Measurements from ENCODE around the gene VAV1. TPM values are rescaled to one million over a fixed set of nuclear protein-coding genes. Genes with fewer than 3 reads are reported as not detected.
"Not testable (repeated sequence)": the region's sequence is repeated elsewhere in the genome, so short reads cannot be mapped to it uniquely, and the experiment has no call there.

The VAV1 gene
- total RNA-seq, 5 donors from 2014 or later (not counting 1 experiment from before 2014, with no cell fraction given): 82.5 to 114 (median 92.2) TPM

DNA sequence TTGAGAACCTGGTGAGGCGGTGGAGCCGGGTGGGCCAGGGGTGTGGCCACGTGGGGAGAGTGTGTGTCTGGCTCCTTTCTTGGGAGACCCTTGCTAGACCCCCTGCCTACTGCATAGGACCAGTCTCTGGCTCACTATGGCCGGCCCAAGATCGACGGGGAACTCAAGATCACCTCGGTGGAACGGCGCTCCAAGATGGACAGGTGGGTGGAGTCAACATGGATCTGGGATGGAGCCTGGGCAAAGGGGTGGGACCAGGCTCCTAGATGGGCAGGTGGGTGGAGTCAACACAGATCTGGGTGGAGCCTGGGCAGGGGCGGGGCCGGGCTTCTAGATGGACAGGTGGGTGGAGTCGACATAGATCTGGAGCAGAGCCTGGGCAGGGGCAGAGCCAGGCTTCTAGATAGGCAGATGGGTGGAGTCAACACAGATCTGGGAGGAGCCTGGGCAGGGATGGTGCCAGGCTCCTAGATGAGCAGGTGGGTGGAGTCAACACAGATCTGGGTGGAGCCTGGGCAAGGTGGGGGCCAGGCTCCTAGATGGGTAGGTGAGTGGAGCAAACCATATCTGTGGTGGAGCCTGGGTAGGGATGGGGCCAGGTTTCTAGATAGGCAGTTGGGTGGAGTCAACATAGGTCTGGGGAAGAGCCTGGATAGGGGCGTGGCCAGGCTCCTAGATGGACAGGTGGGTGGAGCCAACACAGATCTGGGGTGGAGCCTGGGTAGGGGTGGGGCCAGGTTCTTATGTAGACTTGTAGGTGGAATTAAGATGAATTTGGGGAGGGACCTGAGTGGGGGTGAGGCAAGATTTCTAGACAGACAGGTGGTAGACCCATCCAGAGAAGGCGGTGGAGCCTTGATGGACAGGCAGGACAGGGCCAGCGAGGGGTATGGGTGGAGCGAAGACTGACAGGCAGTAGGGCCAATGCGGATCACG is 56.5 kb downstream of the VAV1 start:
- Histone ChIP-seq H3K9me3 (no peaks in the 10 kb centered on the region), H3K27ac (ENCODE audit: low read length) (no peak overlapping the region), H3K4me1 (ENCODE audit: control insufficient read depth in 1 of 2, extremely low read depth in 1 of 2, insufficient read depth in 2 of 2, low read length in 2 of 2) (peaks cover 0 to 4% of the 10 kb centered on the region in 2 experiments), H3K27me3 (replicated peaks in 1 of 2; ENCODE audit: control insufficient read depth in 2 of 2, extremely low read depth in 1 of 2, insufficient read depth in 2 of 2, low read length in 1 of 2) (no peaks in the 10 kb centered on the region), H3K4me3 (ENCODE audit: control insufficient read depth in 1 of 2, extremely low read depth in 1 of 2, low read length in 1 of 2) (no peak overlapping the region), H3K36me3 (ENCODE audit: control insufficient read depth in 2 of 2, extremely low read depth in 1 of 2, insufficient read depth in 1 of 2, low read length in 1 of 2) (peaks cover 40 to 98% of the 10 kb centered on the region in 2 donors)
- H3K36me3 Mint-ChIP-seq: peaks cover 63% of the 10 kb centered on the region
- H3K27me3 Mint-ChIP-seq: no peaks in the 10 kb centered on the region
- ChIA-PET CTCF (interaction anchor here in 1 of 2 donors (0.6 kb wide), 1 partner anchor 579 kb away, joined by 3 read pairs; no protein-coding TSS in a partner anchor), POLR2A (no interaction called here)
- no peak overlapping the region for H3K4me3 Mint-ChIP-seq
- WGBS (ENCODE audit: insufficient coverage): 98% methylated on average over 18 of the region's 18 CpGs
- peak in 25 of 35 experiments; percentile 1 to 49 (median 14) for DNase-seq
- ATAC-seq (replicated peaks in 1 of 4): peak; percentile 51 to 81 (median 58)
- peak overlapping the region; percentile 66 to 74 for H3K27ac Mint-ChIP-seq
- H3K4me1 Mint-ChIP-seq: peaks cover 3 to 9% (median 3%) of the 10 kb centered on the region in 3 donors
- H3K9me3 Mint-ChIP-seq: no peaks in the 10 kb centered on the region

GRCh38 chr19:6829829-6830228 is 57.3 kb downstream of the VAV1 start:
- Mint-ChIP-seq H3K36me3 (peaks cover 56% of the 10 kb centered on the region), H3K27ac (peak overlapping the region in 1 of 2 donors; percentile 55), H3K4me3 (peak overlapping the region in 1 of 3 donors; percentile 9)
- H3K9me3 ChIP-seq; H3K27me3 ChIP-seq (replicated peaks in 1 of 2; ENCODE audit: control insufficient read depth in 2 of 2, extremely low read depth in 1 of 2, insufficient read depth in 2 of 2, low read length in 1 of 2); H3K4me3 ChIP-seq (ENCODE audit: control insufficient read depth in 1 of 2, extremely low read depth in 1 of 2, low read length in 1 of 2); H3K4me1 Mint-ChIP-seq; DNase-seq; H3K9me3 Mint-ChIP-seq; POLR2A ChIA-PET; H3K4me1 ChIP-seq (ENCODE audit: control insufficient read depth in 1 of 2, extremely low read depth in 1 of 2, insufficient read depth in 2 of 2, low read length in 2 of 2); ATAC-seq (replicated peaks in 1 of 4); H3K27ac ChIP-seq (ENCODE audit: low read length); H3K27me3 Mint-ChIP-seq: not testable (repeated sequence)
- 96% methylated on average over 9 of the region's 15 CpGs for WGBS (ENCODE audit: insufficient coverage)
- peaks cover 36 to 95% of the 10 kb centered on the region in 2 donors for H3K36me3 ChIP-seq (ENCODE audit: control insufficient read depth in 2 of 2, extremely low read depth in 1 of 2, insufficient read depth in 1 of 2, low read length in 1 of 2)
- CTCF ChIA-PET: interaction anchor here in 1 of 2 donors (0.6 kb wide), 1 partner anchor 580 kb away, joined by 3 read pairs; no protein-coding TSS in a partner anchor

DNA sequence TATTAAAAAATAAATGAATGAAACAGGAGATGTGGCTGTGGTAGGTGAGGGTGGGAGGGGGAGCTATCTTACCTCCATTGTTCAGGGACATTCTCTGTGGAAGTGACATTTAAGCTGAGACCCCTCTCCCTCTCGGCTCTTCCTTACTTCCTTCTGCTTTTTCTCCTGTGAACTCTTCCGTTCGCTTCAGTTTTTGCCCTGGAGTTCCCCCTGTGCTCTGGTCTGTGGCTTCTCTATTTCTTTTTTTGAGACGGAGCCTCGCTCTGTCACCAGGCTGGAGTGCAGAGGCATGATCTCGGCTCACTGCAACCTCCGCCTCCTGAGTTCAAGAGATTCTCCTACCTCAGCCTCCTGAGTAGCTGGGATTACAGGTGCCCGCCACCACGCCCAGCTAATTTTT is 58.6 kb downstream of the VAV1 start:
- H3K27me3 ChIP-seq (replicated peaks in 1 of 2; ENCODE audit: control insufficient read depth in 2 of 2, extremely low read depth in 1 of 2, insufficient read depth in 2 of 2, low read length in 1 of 2); H3K27ac ChIP-seq (ENCODE audit: low read length); H3K4me3 ChIP-seq (ENCODE audit: control insufficient read depth in 1 of 2, extremely low read depth in 1 of 2, low read length in 1 of 2); H3K9me3 Mint-ChIP-seq; ATAC-seq (replicated peaks in 1 of 4); POLR2A ChIA-PET; H3K4me1 Mint-ChIP-seq; DNase-seq; H3K9me3 ChIP-seq; H3K27me3 Mint-ChIP-seq; H3K4me1 ChIP-seq (ENCODE audit: control insufficient read depth in 1 of 2, extremely low read depth in 1 of 2, insufficient read depth in 2 of 2, low read length in 2 of 2); H3K4me3 Mint-ChIP-seq: not testable (repeated sequence)
- Mint-ChIP-seq H3K36me3 (peaks cover 55% of the 10 kb centered on the region), H3K27ac (peak overlapping the region in 1 of 2 donors; percentile 65)
- CTCF ChIA-PET: interaction anchor here in 1 of 2 donors (0.6 kb wide), 1 partner anchor 673 kb away, joined by 4 read pairs; no protein-coding TSS in a partner anchor
- 93% methylated on average over 3 of the region's 9 CpGs for WGBS (ENCODE audit: insufficient coverage)
- H3K36me3 ChIP-seq (ENCODE audit: control insufficient read depth in 2 of 2, extremely low read depth in 1 of 2, insufficient read depth in 1 of 2, low read length in 1 of 2): peaks cover 31 to 91% of the 10 kb centered on the region in 2 donors

- Mint-ChIP-seq H3K9me3 (no peaks in the 10 kb centered on the region), H3K27ac (peak overlapping the region in 1 of 2 donors; percentile 66), H3K4me1 (peaks cover 7 to 22% (median 14%) of the 10 kb centered on the region in 3 donors), H3K4me3 (no peak overlapping the region), H3K27me3 (no peaks in the 10 kb centered on the region), H3K36me3 (peaks cover 62% of the 10 kb centered on the region)
- no peak for ATAC-seq (replicated peaks in 1 of 4)
- Histone ChIP-seq H3K27me3 (replicated peaks in 1 of 2; ENCODE audit: control insufficient read depth in 2 of 2, extremely low read depth in 1 of 2, insufficient read depth in 2 of 2, low read length in 1 of 2) (no peaks in the 10 kb centered on the region), H3K27ac (ENCODE audit: low read length) (no peak overlapping the region), H3K4me1 (ENCODE audit: control insufficient read depth in 1 of 2, extremely low read depth in 1 of 2, insufficient read depth in 2 of 2, low read length in 2 of 2) (peaks cover 0 to 9% of the 10 kb centered on the region in 2 experiments), H3K4me3 (ENCODE audit: control insufficient read depth in 1 of 2, extremely low read depth in 1 of 2, low read length in 1 of 2) (no peak overlapping the region), H3K9me3 (no peaks in the 10 kb centered on the region), H3K36me3 (ENCODE audit: control insufficient read depth in 2 of 2, extremely low read depth in 1 of 2, insufficient read depth in 1 of 2, low read length in 1 of 2) (peaks cover 35 to 91% of the 10 kb centered on the region in 2 donors)
- ChIA-PET POLR2A (no interaction called here), CTCF (no interaction called here)
- DNase-seq: no peak
- WGBS (ENCODE audit: insufficient coverage): 86% methylated on average over 1 of the region's 1 CpG
Observed at GRCh38 chr19:6832412-6832811, 59.9 kb downstream of the VAV1 start.

GRCh38 chr19:6833166-6833790 is 60.8 kb downstream of the VAV1 start:
- ATAC-seq (replicated peaks in 1 of 4) (no peak), DNase-seq (no peak)
- Mint-ChIP-seq H3K4me3 (no peak overlapping the region), H3K36me3 (peaks cover 65% of the 10 kb centered on the region), H3K27me3 (no peaks in the 10 kb centered on the region), H3K27ac (peak overlapping the region in 1 of 2 donors; percentile 19), H3K9me3 (no peaks in the 10 kb centered on the region), H3K4me1 (peaks cover 7 to 31% (median 20%) of the 10 kb centered on the region in 3 donors)
- whole genome bisulfite sequencing (ENCODE audit: insufficient coverage): 100% methylated on average over 6 of the region's 16 CpGs
- H3K27ac ChIP-seq (ENCODE audit: low read length): no peak overlapping the region
- no peak overlapping the region for H3K4me3 ChIP-seq (ENCODE audit: control insufficient read depth in 1 of 2, extremely low read depth in 1 of 2, low read length in 1 of 2)
- ChIA-PET CTCF (no interaction called here), POLR2A (no interaction called here)
- H3K4me1 ChIP-seq (ENCODE audit: control insufficient read depth in 1 of 2, extremely low read depth in 1 of 2, insufficient read depth in 2 of 2, low read length in 2 of 2): peaks cover 0 to 9% of the 10 kb centered on the region in 2 experiments
- no peaks in the 10 kb centered on the region for H3K9me3 ChIP-seq
- no peaks in the 10 kb centered on the region for H3K27me3 ChIP-seq (replicated peaks in 1 of 2; ENCODE audit: control insufficient read depth in 2 of 2, extremely low read depth in 1 of 2, insufficient read depth in 2 of 2, low read length in 1 of 2)
- peaks cover 31 to 88% of the 10 kb centered on the region in 2 donors for H3K36me3 ChIP-seq (ENCODE audit: control insufficient read depth in 2 of 2, extremely low read depth in 1 of 2, insufficient read depth in 1 of 2, low read length in 1 of 2)

- H3K27me3 ChIP-seq (replicated peaks in 1 of 2; ENCODE audit: control insufficient read depth in 2 of 2, extremely low read depth in 1 of 2, insufficient read depth in 2 of 2, low read length in 1 of 2): no peaks in the 10 kb centered on the region
- Mint-ChIP-seq H3K36me3 (peaks cover 56% of the 10 kb centered on the region), H3K4me1 (peaks cover 5 to 32% (median 18%) of the 10 kb centered on the region in 3 donors), H3K27ac (no peak overlapping the region), H3K9me3 (no peaks in the 10 kb centered on the region), H3K27me3 (no peaks in the 10 kb centered on the region), H3K4me3 (no peak overlapping the region)
- H3K4me3 ChIP-seq (ENCODE audit: control insufficient read depth in 1 of 2, extremely low read depth in 1 of 2, low read length in 1 of 2): no peak overlapping the region
- ChIA-PET CTCF (no interaction called here), POLR2A (interaction anchor here in 1 of 2 donors (0.5 kb wide), 1 partner anchor 19 kb away, joined by 8 read pairs; no protein-coding TSS in a partner anchor)
- H3K9me3 ChIP-seq: no peaks in the 10 kb centered on the region
- peaks cover 0 to 5% of the 10 kb centered on the region in 2 experiments for H3K4me1 ChIP-seq (ENCODE audit: control insufficient read depth in 1 of 2, extremely low read depth in 1 of 2, insufficient read depth in 2 of 2, low read length in 2 of 2)
- WGBS (ENCODE audit: insufficient coverage): no CpG with 5 or more reads among the region's 2 CpGs
- no peak overlapping the region for H3K27ac ChIP-seq (ENCODE audit: low read length)
- no peak for ATAC-seq (replicated peaks in 1 of 4)
- DNase-seq: no peak
- H3K36me3 ChIP-seq (ENCODE audit: control insufficient read depth in 2 of 2, extremely low read depth in 1 of 2, insufficient read depth in 1 of 2, low read length in 1 of 2): peaks cover 27 to 77% of the 10 kb centered on the region in 2 donors
Observed at GRCh38 chr19:6834433-6834832, 61.9 kb downstream of the VAV1 start.
